Heart right ventricle (tissue), 16 donors: ENCODE data around the gene SSTR4. TPM values are rescaled to one million over a fixed set of nuclear protein-coding genes. Genes with fewer than 3 reads are reported as not detected.

Experiments used
- ATAC-seq, 8 donors: fragments of 200-7000 bp; cut with Tn5 transposase; one replicate each; pipeline ENCODE4 v1.9.1; 2020; ENCODE audit warnings: mild to moderate bottlenecking in 8 of 8, moderate library complexity in 8 of 8, moderate number of reproducible peaks in 1 of 8
- DNase-seq, 2 donors: peaks; one replicate each; pipeline ENCODE4 v3.0.0-alpha.2; 2020
- H3K27ac ChIP-seq, 10 donors: fragments of 200-600 bp; sonication (generic) in 2 of 10; one replicate each; pipeline versions ENCODE4 v1.5.0 to v1.8.0; 2020 to 2022; ENCODE audit warnings: mild to moderate bottlenecking in 3 of 10
- H3K27me3 ChIP-seq, 7 donors: fragments of 200-600 bp; one replicate each; pipeline ENCODE4 v1.8.0; 2021 to 2022; ENCODE audit warnings: mild to moderate bottlenecking in 2 of 7
- H3K36me3 ChIP-seq, 9 donors: fragments of 200-600 bp; sonication (generic) in 1 of 9; one replicate each; pipeline versions ENCODE4 v1.5.0 to v1.8.0; 2020 to 2022; ENCODE audit warnings: mild to moderate bottlenecking in 2 of 9
- H3K4me1 ChIP-seq, 9 donors: fragments of 200-600 bp; sonication (generic) in 1 of 9; one replicate each; pipeline versions ENCODE4 v1.5.0 to v1.8.0; 2020 to 2022; ENCODE audit warnings: mild to moderate bottlenecking in 4 of 9
- H3K4me3 ChIP-seq, 10 donors: fragments of 200-600 bp; sonication (generic) in 2 of 10; one replicate each; pipeline versions ENCODE4 v1.5.0 to v1.8.0; 2020 to 2022; ENCODE audit warnings: mild to moderate bottlenecking in 7 of 10, moderate library complexity in 2 of 10
- H3K9me3 ChIP-seq, 11 donors: fragments of 200-600 bp in 10 of 11; sonication (generic) in 2 of 11; one replicate each; pipeline versions ENCODE4 v1.5.0 to v1.8.0; 2013 to 2022; ENCODE audit warnings: mild to moderate bottlenecking in 2 of 11, control low read depth in 1 of 11, moderate library complexity in 1 of 11
- CTCF ChIP-seq, 9 donors: fragments of 200-600 bp; sonication (generic) in 2 of 9; IDR thresholded peaks; one replicate each; pipeline versions ENCODE4 v1.5.0 to v1.8.0; 2021 to 2022; ENCODE audit warnings: antibody characterized with exemption in 9 of 9, mild to moderate bottlenecking in 5 of 9, moderate library complexity in 1 of 9
- WGBS, 2 donors: extraction: QIAGEN DNeasy Blood & Tissue Kit; methylation state at CpG; one replicate each; pipeline ENCODE4 v1.1.7; 2013; ENCODE audit warnings: inconsistent platforms in 1 of 2; 5-methylcytosine and 5-hydroxymethylcytosine counted together
- intact Hi-C, 10 donors: fragments of 100-400 bp; cut with DNase I; formaldehyde crosslinking; loops; one replicate each; pipeline versions ENCODE4 v1.11.1 to v1.14.2; 2022
- polyA plus RNA-seq, 2 donors: library from polyadenylated mRNA; stranded (reverse); fragments of 200-250 nt; gene quantifications; one replicate each; pipeline ENCODE4 v1.2.3, GENCODE V29; 2013
- total RNA-seq, 10 donors: library from RNA; stranded (reverse); fragmentation: NEBNext Ultra II Directional in 3 of 10; extraction: Animal tissue kit (Norgen Biotek cat#: 25700) in 3 of 10; gene quantifications; one replicate each; pipeline versions ENCODE4 v1.2.1 to v1.2.4, GENCODE V29; 2021 to 2023
- donor health status: Arrhythmogenic right ventricular cardiomyopathy.
- donor health status: ischemic (EF 13 %, LVEDD 7.1; RV severe dilation, severe dysfunction).
- donor health status: healthy with polysubstance abuse.
- donor health status: DM: no; HTN: yes; CAD: no.
- donor health status: DM: no; HTN: no; CAD: no.
- donor health status: ischemic (EF 25% LVEDD 6.9; RV normal size, moderate dysfunction).
- donor health status: ischemic (EF 25% LVEDD 5.7; RV mildly dilated, moderate dysfunction).
- donor health status: healthy.
- donor health status: DM: yes; HTN: yes; CAD: no.
- donor health status: Ischemic cardiomyopathy.
- donor health status: ischemic (EF 35%, LVEDD 5.7; RV mildly dilated, moderate dysfunction).
- donor health status: nonischemic (EF 11% LVEDD 7.7; RV severe dilation, severe dysfunction).
- donor health status: DM: yes; HTN: yes; CAD: no.
- donor health status: PGD.
- donor health status: ischemic (EF 29% LVEDD 5.4; RV normal size, mild dysfunction).
- donor health status: nonischemic (EF 23%, LVEDD 6.1; RV moderate dilation, normal function).

The SSTR4 gene
- total and polyA plus RNA-seq, 12 donors, result not detected

DNA sequence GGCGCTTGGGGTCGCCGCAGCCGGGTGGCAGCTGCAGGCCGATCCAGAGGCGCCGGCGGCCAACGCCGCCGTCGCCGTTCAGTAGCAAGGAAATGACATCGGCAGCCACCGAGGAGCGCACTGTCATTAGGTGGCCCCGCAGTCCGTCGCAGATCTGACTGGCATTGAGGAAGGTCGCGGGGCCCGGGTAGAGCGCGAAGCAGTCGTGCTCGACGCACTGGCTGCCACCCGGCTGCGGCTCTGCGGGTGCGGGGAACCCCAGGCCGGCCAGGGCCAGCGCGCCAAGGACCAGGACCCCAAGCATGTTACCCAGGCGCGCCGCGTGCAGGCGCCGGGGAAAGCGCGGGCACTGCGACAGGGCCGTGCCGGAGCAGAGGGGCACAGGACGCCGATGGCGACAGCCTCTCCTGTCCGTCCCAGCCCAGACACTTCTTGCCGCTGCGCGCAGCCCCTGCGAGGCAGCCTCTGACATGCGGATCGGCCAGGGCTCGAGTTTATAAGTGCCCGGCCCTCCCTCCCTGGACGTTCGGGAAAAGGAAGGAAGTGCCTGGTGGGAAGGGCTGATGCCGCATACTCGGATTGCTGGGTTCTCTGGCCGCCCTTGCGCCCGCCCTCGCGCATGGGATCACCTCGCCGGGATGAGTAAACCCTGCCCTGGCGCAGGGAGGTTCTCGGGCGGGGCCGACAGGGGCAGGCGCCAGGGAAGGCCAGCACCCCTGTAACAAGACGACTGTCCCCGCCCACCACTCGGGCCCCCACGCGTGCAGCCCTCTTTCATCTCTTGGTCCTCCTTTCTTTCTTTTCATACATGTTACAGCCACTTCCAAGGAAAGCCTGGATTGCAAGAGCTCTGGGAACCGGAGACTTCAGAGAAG is 14.3 kb downstream of the SSTR4 start, which contains the start of gene THBD:
Gene THBD, minus strand, starts transcription at position 472 of the 875 bp plus-strand sequence. Its CDS starts 168 bp downstream, at position 304.
- Histone ChIP-seq H3K4me1 (peaks cover 6 to 72% (median 66%) of the 10 kb centered on the region in 9 donors), H3K27ac (peak within 1 kb of the TSS; percentile 87 to 97 (median 92)), H3K36me3 (no peaks in the 10 kb centered on the region), H3K4me3 (peak within 1 kb of the TSS; percentile 50 to 82 (median 70)), H3K27me3 (peaks cover 0 to 62% (median 29%) of the 10 kb centered on the region in 7 donors), H3K9me3 (no peaks in the 10 kb centered on the region)
- DNase-seq, result peak; percentile 82 to 88
- TF ChIP-seq CTCF (IDR thresholded peaks at IDR 0.05), result no peak
- intact Hi-C loops, result loop anchor here (2.0 to 10.0 kb wide), 23 partner anchors 33 to 357 kb away; partner anchors contain the start of genes CD93 (in 1 of the 10) and NXT1 (in 1 of the 10)
- WGBS, 2 donors, result 1% methylated on average over 64 to 79 of the region's 79 CpGs
- ATAC-seq, result peak; percentile 62 to 82 (median 74)

GRCh38 chr20:23050076-23050838 is 15.1 kb downstream of the SSTR4 start:
- ATAC-seq, result peak; percentile 5 to 71 (median 46)
- peaks cover 6 to 67% (median 58%) of the 10 kb centered on the region in 9 donors for H3K4me1 ChIP-seq
- H3K36me3 ChIP-seq, result no peaks in the 10 kb centered on the region
- peak overlapping the region; percentile 50 to 82 (median 70) for H3K4me3 ChIP-seq
- peak overlapping the region; percentile 87 to 97 (median 92) for H3K27ac ChIP-seq
- H3K27me3 ChIP-seq, result peaks cover 0 to 62% (median 29%) of the 10 kb centered on the region in 7 donors
- intact Hi-C loops, result loop anchor here (2.0 to 10.0 kb wide), 16 partner anchors 33 to 295 kb away; partner anchors contain the start of gene CD93 (in 1 of the 10)
- TF ChIP-seq CTCF (IDR thresholded peaks at IDR 0.05), result no peak
- WGBS, 2 donors, result 1% methylated on average over 47 to 48 of the region's 48 CpGs
- H3K9me3 ChIP-seq, result no peaks in the 10 kb centered on the region
- peak; percentile 62 to 65 for DNase-seq

DNA sequence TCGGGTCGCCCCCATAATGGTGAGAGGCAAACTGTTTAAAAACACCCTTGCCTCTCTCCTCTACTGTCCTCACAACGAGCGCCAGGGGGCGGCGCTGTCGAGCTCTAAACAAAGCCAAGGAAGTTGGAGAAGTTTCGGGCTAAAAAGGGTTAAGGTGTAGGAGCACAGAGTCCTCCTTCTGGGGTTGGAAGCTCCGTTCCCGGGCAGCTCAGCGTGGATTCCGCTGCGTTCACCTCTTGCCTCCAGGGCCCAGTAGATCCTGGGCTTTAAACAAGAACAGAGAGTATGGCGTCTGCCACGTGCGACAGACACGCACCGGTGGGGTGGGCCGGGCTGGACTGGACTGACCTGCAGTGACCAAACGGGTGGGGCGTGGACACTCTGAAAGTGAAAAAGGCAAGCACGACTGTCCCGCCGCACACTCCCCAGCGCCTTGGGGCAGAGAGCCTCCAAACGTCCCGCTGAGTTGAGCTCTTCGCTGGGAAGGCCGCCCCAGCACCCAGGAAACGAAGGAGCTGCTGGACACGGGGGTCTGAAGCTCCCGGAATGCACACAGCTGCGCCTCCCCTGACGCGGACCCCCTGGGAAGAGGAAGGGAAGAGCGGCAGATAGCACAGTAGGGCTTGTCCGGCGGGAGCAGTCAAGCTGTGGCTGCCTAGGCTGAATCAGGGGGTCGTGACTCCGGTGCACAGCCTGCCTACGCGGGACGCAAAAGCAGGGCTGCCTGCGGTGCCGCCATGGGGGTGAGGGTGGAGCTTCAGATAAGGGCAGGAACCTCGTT is 15.9 kb downstream of the SSTR4 start:
- DNase-seq (peak; percentile 87 to 90), ATAC-seq (peak; percentile 50 to 82 (median 67))
- peak; percentile 55 to 87 (median 79) for TF ChIP-seq CTCF (IDR thresholded peaks at IDR 0.05)
- H3K36me3 ChIP-seq, result no peaks in the 10 kb centered on the region
- peaks cover 6 to 59% (median 50%) of the 10 kb centered on the region in 9 donors for H3K4me1 ChIP-seq
- H3K27me3 ChIP-seq, result peaks cover 0 to 54% (median 25%) of the 10 kb centered on the region in 7 donors
- peak overlapping the region; percentile 87 to 97 (median 92) for H3K27ac ChIP-seq
- intact Hi-C loops, result loop anchor here (2.0 to 10.0 kb wide), 16 partner anchors 32 to 294 kb away; partner anchors contain the start of gene CD93 (in 1 of the 10)
- no peaks in the 10 kb centered on the region for H3K9me3 ChIP-seq
- WGBS, 2 donors, result 5 to 7% methylated on average over 46 of the region's 46 CpGs
- H3K4me3 ChIP-seq, result peak overlapping the region; percentile 50 to 82 (median 70)
